Upper lobe of left lung (tissue), 4 donors: ENCODE results near the gene TBATA.

ENCODE experiments used
- CTCF ChIP-seq, 6 experiments: fragments of 450-650 bp in 4 of 6; fragments of 200-600 bp in 2 of 6; sonication (generic) in 2 of 6; IDR thresholded peaks; one replicate each; pipeline ENCODE4 v1.5.1; 2016 to 2019; ENCODE audit warnings: antibody characterized with exemption in 6 of 6
- EP300 ChIP-seq, 4 donors: sonication (generic); formaldehyde crosslinking; IDR thresholded peaks; one replicate each; pipeline ENCODE4 v1.5.1; 2017; ENCODE audit warnings: antibody characterized with exemption in 4 of 4, control low read depth in 2 of 4
- POLR2A ChIP-seq, 4 donors: fragments of 450-650 bp; IDR thresholded peaks; one replicate each; pipeline ENCODE4 v1.5.1; 2016 to 2017; ENCODE audit warnings: antibody characterized with exemption in 4 of 4, mild to moderate bottlenecking in 2 of 4
- POLR2AphosphoS5 ChIP-seq, 2 donors: sonication (generic); formaldehyde crosslinking; IDR thresholded peaks; one replicate each; pipeline ENCODE4 v1.5.1; 2017; ENCODE audit warnings: antibody characterized with exemption in 2 of 2

GRCh38 chr10:70805619-70806215 is 20.5 kb upstream of the TBATA start:
- TF ChIP-seq POLR2A (IDR thresholded peaks at IDR 0.05) (no peak), CTCF (IDR thresholded peaks at IDR 0.05) (no peak), POLR2AphosphoS5 (IDR thresholded peaks at IDR 0.05) (no peak), EP300 (IDR thresholded peaks at IDR 0.05) (no peak)
